ENCODE results near the gene MYO3B. TPM values are rescaled to one million over a fixed set of nuclear protein-coding genes. Genes with fewer than 3 reads are reported as not detected.
A peak's percentile ranks its signal among the peaks of the same experiment; 100 is the strongest.

Gene MYO3B
- total and polyA plus RNA-seq, 2 of the 8 experiments (the other 6 are each of a cell fraction or from before 2014, with no cell fraction given): 0.17 to 0.19 TPM

GRCh38 chr2:170361090-170361936, 183.4 kb downstream of the MYO3B start:
- no peaks in the 10 kb centered on the region for H3K27me3 ChIP-seq (replicated peaks in 1 of 4; ENCODE audit: control insufficient read depth in 3 of 4, extremely low read depth in 1 of 4, insufficient read depth in 3 of 4, low read length in 3 of 4)
- ChIA-PET POLR2A (ENCODE audit: partially characterized antibody) (no interaction called here), CTCF (ENCODE audit: partially characterized antibody) (interaction anchor here (0.7 to 7.6 kb wide), 37 partner anchors 9 to 562 kb away, joined by 3 to 68 read pairs (median 5); partner anchors contain the start of gene GAD1)
- no peak overlapping the region for H3K4me3 ChIP-seq (ENCODE audit: extremely low read depth in 1 of 4, insufficient read depth in 2 of 4, low read depth in 3 of 4, low read length in 4 of 4)
- H2BK12ac ChIP-seq (ENCODE audit: low read depth, low read length): no peak overlapping the region
- no peak overlapping the region for H3K9ac ChIP-seq (replicated peaks in 1 of 4; ENCODE audit: extremely low read depth in 1 of 4, low read depth in 3 of 4, low read length in 3 of 4)
- H3K27ac ChIP-seq (ENCODE audit: low read depth, low read length): no peak overlapping the region
- H3K4me1 ChIP-seq (replicated peaks in 1 of 4; ENCODE audit: control insufficient read depth in 3 of 4, insufficient read depth in 4 of 4, low read length in 3 of 4): peaks cover 0 to 7% (median 2%) of the 10 kb centered on the region in 4 experiments; a peak in 3 of 7 replicates
- no peak overlapping the region for H3K4ac ChIP-seq (replicated peaks; ENCODE audit: insufficient read length, low read depth, low read length)
- WGBS, 2 experiments (ENCODE audit: extremely low coverage in 1 of 2, insufficient coverage in 1 of 2, insufficient read length in 1 of 2, insufficient replicate concordance in 2 of 2, low coverage in 1 of 2, low lambda C conversion rate in 2 of 2, missing lambda C conversion rate in 1 of 2): 55% methylated on average over 5 of the region's 5 CpGs; no CpG with 5 or more reads in 1 of the 2 experiments
- H4K8ac ChIP-seq (ENCODE audit: extremely low read depth, insufficient read depth, low read length): no peak overlapping the region
- FAIRE-seq: peak; percentile 98
- no peaks in the 10 kb centered on the region for H3K36me3 ChIP-seq (ENCODE audit: control insufficient read depth in 2 of 4, insufficient read depth in 4 of 4, low read length in 3 of 4)
- H3K56ac ChIP-seq (replicated peaks; ENCODE audit: insufficient read length, low read depth, low read length): no peak overlapping the region
- no peak overlapping the region for H2BK120ac ChIP-seq (replicated peaks; ENCODE audit: low read depth, low read length)
- no peak overlapping the region for H3K14ac ChIP-seq (ENCODE audit: insufficient read length)
- peak; percentile 21 to 69 for DNase-seq (ENCODE audit: low read depth in 1 of 2, low spot score in 2 of 2)
- H2AK5ac ChIP-seq (ENCODE audit: low read depth, low read length): no peak overlapping the region
- no peak overlapping the region for H2AFZ ChIP-seq (ENCODE audit: low read length)
- H4K5ac ChIP-seq (ENCODE audit: insufficient read length, low read depth, low read length): no peak overlapping the region
- H3K9me3 ChIP-seq (ENCODE audit: insufficient read depth in 2 of 2, low read depth in 1 of 2, low read length in 1 of 2): no peaks in the 10 kb centered on the region
- H4K20me1 ChIP-seq (replicated peaks in 1 of 2; ENCODE audit: control insufficient read depth in 1 of 2, insufficient read depth in 2 of 2, low read length in 2 of 2): no peaks in the 10 kb centered on the region
- no peak for TF ChIP-seq BACH1 (IDR thresholded peaks at IDR 0.05; ENCODE audit: low read length)
- peak; percentile 74 to 84 for TF ChIP-seq RAD21 (IDR thresholded peaks at IDR 0.05 in 1 of 2, conservative IDR thresholded peaks at IDR 0.05 in 1 of 2; ENCODE audit: low read depth in 2 of 2, low read length in 2 of 2)
- TF ChIP-seq GTF2F1 (IDR thresholded peaks at IDR 0.05; ENCODE audit: borderline replicate concordance, low read depth, low read length): no peak
- TF ChIP-seq MAFK (IDR thresholded peaks at IDR 0.05; ENCODE audit: low read depth, low read length): no peak
- peak; percentile 32 to 85 (median 72) for TF ChIP-seq CTCF (IDR thresholded peaks at IDR 0.05; ENCODE audit: control extremely low read depth in 1 of 3, insufficient read depth in 1 of 3, low read depth in 1 of 3, low read length in 3 of 3)
- no peak for TF ChIP-seq YY1 (IDR thresholded peaks at IDR 0.05; ENCODE audit: low read depth, low read length)
- no peak overlapping the region for H3K23ac ChIP-seq (ENCODE audit: insufficient read length)
- H3K18ac ChIP-seq (ENCODE audit: extremely low read depth, low read length): no peak overlapping the region
- no peak overlapping the region for H4K91ac ChIP-seq (replicated peaks; ENCODE audit: insufficient read length, low read length)
- no peak overlapping the region for H2BK15ac ChIP-seq (ENCODE audit: low read length)
- no peaks in the 10 kb centered on the region for H3K23me2 ChIP-seq (ENCODE audit: low read depth, low read length)
- no peak overlapping the region for H2BK20ac ChIP-seq (ENCODE audit: low read length)
- H3K79me2 ChIP-seq (ENCODE audit: control insufficient read depth in 1 of 2, insufficient read depth in 2 of 2, low read length in 2 of 2): no peaks in the 10 kb centered on the region
- H2BK5ac ChIP-seq (ENCODE audit: low read depth, low read length): no peak overlapping the region
- H3K4me2 ChIP-seq (ENCODE audit: insufficient read depth in 1 of 2, low read depth in 2 of 2, low read length in 2 of 2): no peak overlapping the region
- no peaks in the 10 kb centered on the region for H3K79me1 ChIP-seq (ENCODE audit: low read depth, low read length)
